ENCODE results near the gene PRSS53.

The PRSS53 gene

GRCh38 chr16:31063495-31063842, 25.3 kb downstream of the PRSS53 start:
- DNase-seq: no peak
- no peak overlapping the region for H3K27ac ChIP-seq (ENCODE audit: insufficient read depth in 1 of 2, low read depth in 1 of 2, low read length in 2 of 2, poor library complexity in 1 of 2, severe bottlenecking in 2 of 2)
- CTCF ChIA-PET: no interaction called here
- H3K9me3 ChIP-seq (ENCODE audit: control extremely low read depth in 1 of 5, control insufficient read depth in 4 of 5, insufficient read depth in 2 of 5, low read depth in 1 of 5, low read length in 4 of 5): no peaks in the 10 kb centered on the region
- peaks cover 0 to 34% (median 13%) of the 10 kb centered on the region in 4 experiments for H3K36me3 ChIP-seq (ENCODE audit: control insufficient read depth in 4 of 4, insufficient read depth in 4 of 4, low read length in 3 of 4)
- H3K4me1 ChIP-seq (ENCODE audit: control extremely low read depth in 1 of 4, control insufficient read depth in 4 of 4, insufficient read depth in 4 of 4, low read length in 3 of 4): peaks cover 0 to 30% (median 28%) of the 10 kb centered on the region in 4 experiments
- POLR2A ChIA-PET: interaction anchor here (0.6 kb wide), 1 partner anchor 14 kb away, joined by 3 read pairs; no protein-coding TSS in a partner anchor
- no peaks in the 10 kb centered on the region for H3K27me3 ChIP-seq (replicated peaks in 2 of 5; ENCODE audit: control insufficient read depth in 4 of 5, insufficient read depth in 5 of 5, low read length in 4 of 5)
- peak overlapping the region in 1 of 7 experiments; percentile 51 for H3K4me3 ChIP-seq (ENCODE audit: control insufficient read depth in 1 of 7, extremely low read depth in 1 of 7, insufficient read depth in 4 of 7, low read depth in 2 of 7, low read length in 6 of 7)
- 97% methylated on average over 8 of the region's 9 CpGs for WGBS (ENCODE audit: insufficient coverage)

- peaks cover 0 to 30% (median 28%) of the 10 kb centered on the region in 4 experiments for H3K4me1 ChIP-seq (ENCODE audit: control extremely low read depth in 1 of 4, control insufficient read depth in 4 of 4, insufficient read depth in 4 of 4, low read length in 3 of 4)
Measured at GRCh38 chr16:31061813-31062440, 26.8 kb downstream of the PRSS53 start.

GRCh38 chr16:31061126-31061812, 27.5 kb downstream of the PRSS53 start:
- H3K36me3 ChIP-seq (ENCODE audit: control insufficient read depth in 4 of 4, insufficient read depth in 4 of 4, low read length in 3 of 4): peaks cover 2 to 34% (median 13%) of the 10 kb centered on the region in 4 experiments
- H3K4me1 ChIP-seq (ENCODE audit: control extremely low read depth in 1 of 4, control insufficient read depth in 4 of 4, insufficient read depth in 4 of 4, low read length in 3 of 4): peaks cover 0 to 29% (median 28%) of the 10 kb centered on the region in 4 experiments
- H3K27me3 ChIP-seq (replicated peaks in 2 of 5; ENCODE audit: control insufficient read depth in 4 of 5, insufficient read depth in 5 of 5, low read length in 4 of 5): no peaks in the 10 kb centered on the region
- no peak overlapping the region for H3K4me3 ChIP-seq (ENCODE audit: control insufficient read depth in 1 of 7, extremely low read depth in 1 of 7, insufficient read depth in 4 of 7, low read depth in 2 of 7, low read length in 6 of 7)
- CTCF ChIA-PET: interaction anchor here (0.8 to 1.2 kb wide), 2 partner anchors 10 to 12 kb away, joined by 3 to 4 read pairs; no protein-coding TSS in a partner anchor
- no peak overlapping the region for H3K27ac ChIP-seq (ENCODE audit: insufficient read depth in 1 of 2, low read depth in 1 of 2, low read length in 2 of 2, poor library complexity in 1 of 2, severe bottlenecking in 2 of 2)
- DNase-seq: no peak
- POLR2A ChIA-PET: no interaction called here
- WGBS (ENCODE audit: insufficient coverage): 96% methylated on average over 42 of the region's 42 CpGs
- no peaks in the 10 kb centered on the region for H3K9me3 ChIP-seq (ENCODE audit: control extremely low read depth in 1 of 5, control insufficient read depth in 4 of 5, insufficient read depth in 2 of 5, low read depth in 1 of 5, low read length in 4 of 5)

More at GRCh38 chr16:31061813-31062440, 26.8 kb downstream of the PRSS53 start:
- Histone ChIP-seq H3K36me3 (ENCODE audit: control insufficient read depth in 4 of 4, insufficient read depth in 4 of 4, low read length in 3 of 4) (peaks cover 2 to 34% (median 13%) of the 10 kb centered on the region in 4 experiments), H3K27ac (ENCODE audit: insufficient read depth in 1 of 2, low read depth in 1 of 2, low read length in 2 of 2, poor library complexity in 1 of 2, severe bottlenecking in 2 of 2) (no peak overlapping the region), H3K4me3 (ENCODE audit: control insufficient read depth in 1 of 7, extremely low read depth in 1 of 7, insufficient read depth in 4 of 7, low read depth in 2 of 7, low read length in 6 of 7) (no peak overlapping the region), H3K9me3 (ENCODE audit: control extremely low read depth in 1 of 5, control insufficient read depth in 4 of 5, insufficient read depth in 2 of 5, low read depth in 1 of 5, low read length in 4 of 5) (no peaks in the 10 kb centered on the region), H3K27me3 (replicated peaks in 2 of 5; ENCODE audit: control insufficient read depth in 4 of 5, insufficient read depth in 5 of 5, low read length in 4 of 5) (no peaks in the 10 kb centered on the region)
- WGBS (ENCODE audit: insufficient coverage): 99% methylated on average over 53 of the region's 54 CpGs
- CTCF ChIA-PET: interaction anchor here (1.2 kb wide), 1 partner anchor 11 kb away, joined by 4 read pairs; no protein-coding TSS in a partner anchor
- no peak for DNase-seq
- POLR2A ChIA-PET: interaction anchor here (0.6 kb wide), 1 partner anchor 39 kb away, joined by 4 read pairs; no protein-coding TSS in a partner anchor

GRCh38 chr16:31055613-31056012, 33.1 kb downstream of the PRSS53 start:
- no peak overlapping the region for H3K4me3 ChIP-seq (ENCODE audit: control insufficient read depth in 1 of 7, extremely low read depth in 1 of 7, insufficient read depth in 4 of 7, low read depth in 2 of 7, low read length in 6 of 7)
- no peaks in the 10 kb centered on the region for H3K9me3 ChIP-seq (ENCODE audit: control extremely low read depth in 1 of 5, control insufficient read depth in 4 of 5, insufficient read depth in 2 of 5, low read depth in 1 of 5, low read length in 4 of 5)
- WGBS (ENCODE audit: insufficient coverage): 100% methylated on average over 1 of the region's 4 CpGs
- POLR2A ChIA-PET: no interaction called here
- CTCF ChIA-PET: interaction anchor here (1.1 kb wide), 1 partner anchor 9 kb away, joined by 3 read pairs; no protein-coding TSS in a partner anchor
- H3K27me3 ChIP-seq (replicated peaks in 2 of 5; ENCODE audit: control insufficient read depth in 4 of 5, insufficient read depth in 5 of 5, low read length in 4 of 5): no peaks in the 10 kb centered on the region
- no peaks in the 10 kb centered on the region for H3K4me1 ChIP-seq (ENCODE audit: control extremely low read depth in 1 of 4, control insufficient read depth in 4 of 4, insufficient read depth in 4 of 4, low read length in 3 of 4)
- no peak overlapping the region for H3K27ac ChIP-seq (ENCODE audit: insufficient read depth in 1 of 2, low read depth in 1 of 2, low read length in 2 of 2, poor library complexity in 1 of 2, severe bottlenecking in 2 of 2)
- H3K36me3 ChIP-seq (ENCODE audit: control insufficient read depth in 4 of 4, insufficient read depth in 4 of 4, low read length in 3 of 4): peaks cover 0 to 7% (median 2%) of the 10 kb centered on the region in 4 experiments
- DNase-seq: no peak

GRCh38 chr16:31052114-31052513, 36.6 kb downstream of the PRSS53 start:
- Histone ChIP-seq H3K4me3 (ENCODE audit: control insufficient read depth in 1 of 7, extremely low read depth in 1 of 7, insufficient read depth in 4 of 7, low read depth in 2 of 7, low read length in 6 of 7) (no peak overlapping the region), H3K27ac (ENCODE audit: insufficient read depth in 1 of 2, low read depth in 1 of 2, low read length in 2 of 2, poor library complexity in 1 of 2, severe bottlenecking in 2 of 2) (no peak overlapping the region), H3K27me3 (replicated peaks in 2 of 5; ENCODE audit: control insufficient read depth in 4 of 5, insufficient read depth in 5 of 5, low read length in 4 of 5) (no peaks in the 10 kb centered on the region), H3K9me3 (ENCODE audit: control extremely low read depth in 1 of 5, control insufficient read depth in 4 of 5, insufficient read depth in 2 of 5, low read depth in 1 of 5, low read length in 4 of 5) (no peaks in the 10 kb centered on the region), H3K4me1 (ENCODE audit: control extremely low read depth in 1 of 4, control insufficient read depth in 4 of 4, insufficient read depth in 4 of 4, low read length in 3 of 4) (peaks cover 0 to 6% (median 5%) of the 10 kb centered on the region in 4 experiments), H3K36me3 (ENCODE audit: control insufficient read depth in 4 of 4, insufficient read depth in 4 of 4, low read length in 3 of 4) (no peaks in the 10 kb centered on the region)
- POLR2A ChIA-PET: no interaction called here
- CTCF ChIA-PET: no interaction called here
- WGBS (ENCODE audit: insufficient coverage): no CpG with 5 or more reads among the region's 2 CpGs
- DNase-seq: no peak

- DNase-seq: no peak
- H3K27me3 ChIP-seq (replicated peaks in 2 of 5; ENCODE audit: control insufficient read depth in 4 of 5, insufficient read depth in 5 of 5, low read length in 4 of 5): no peaks in the 10 kb centered on the region
- no peaks in the 10 kb centered on the region for H3K9me3 ChIP-seq (ENCODE audit: control extremely low read depth in 1 of 5, control insufficient read depth in 4 of 5, insufficient read depth in 2 of 5, low read depth in 1 of 5, low read length in 4 of 5)
- H3K4me3 ChIP-seq (ENCODE audit: control insufficient read depth in 1 of 7, extremely low read depth in 1 of 7, insufficient read depth in 4 of 7, low read depth in 2 of 7, low read length in 6 of 7): no peak overlapping the region
- POLR2A ChIA-PET: interaction anchor here (0.6 kb wide), 2 partner anchors 197 kb away, joined by 3 read pairs; no protein-coding TSS in a partner anchor
- CTCF ChIA-PET: interaction anchor here (0.6 to 1.9 kb wide), 5 partner anchors 11 to 95 kb away, joined by 3 to 7 read pairs (median 4); no protein-coding TSS in a partner anchor
- no peak overlapping the region for H3K27ac ChIP-seq (ENCODE audit: insufficient read depth in 1 of 2, low read depth in 1 of 2, low read length in 2 of 2, poor library complexity in 1 of 2, severe bottlenecking in 2 of 2)
- WGBS (ENCODE audit: insufficient coverage): 93% methylated on average over 8 of the region's 10 CpGs
- H3K36me3 ChIP-seq (ENCODE audit: control insufficient read depth in 4 of 4, insufficient read depth in 4 of 4, low read length in 3 of 4): no peaks in the 10 kb centered on the region
- peaks cover 0 to 6% (median 5%) of the 10 kb centered on the region in 4 experiments for H3K4me1 ChIP-seq (ENCODE audit: control extremely low read depth in 1 of 4, control insufficient read depth in 4 of 4, insufficient read depth in 4 of 4, low read length in 3 of 4)
Measured at GRCh38 chr16:31050280-31051030, 38.3 kb downstream of the PRSS53 start.

Data from common myeloid progenitor, CD34-positive (primary cell).